Endothelial cell of hepatic sinusoid (primary cell): Measurements from ENCODE around the gene DIABLO.
"Not testable (repeated sequence)": the region's sequence is repeated elsewhere in the genome, so short reads cannot be mapped to it uniquely, and the experiment has no call there.

Experiments used
- in situ Hi-C: cut with HindIII; loops from 2 replicates; pipeline ENCODE4 v1.10.0; 2017; ENCODE audit warnings: low sequenced_read_pairs

Gene DIABLO

DNA sequence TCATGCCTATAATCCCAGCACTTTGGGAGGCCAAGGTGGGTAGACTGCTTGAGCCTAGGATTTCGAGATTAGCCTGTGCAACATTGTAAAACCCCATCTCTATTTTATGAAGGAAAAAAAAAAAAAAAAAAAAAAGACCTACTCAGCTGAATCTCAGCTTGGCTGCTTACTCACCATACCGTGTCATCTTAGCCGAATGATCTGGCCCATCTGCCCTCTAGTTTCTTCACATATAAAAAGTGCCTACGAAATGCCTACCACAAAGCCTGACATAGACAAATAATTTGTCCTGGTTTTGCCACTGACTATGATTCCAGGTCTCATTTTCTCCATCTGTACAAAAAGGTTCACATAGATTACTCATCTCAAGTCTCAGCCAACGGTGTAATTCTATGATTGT lies 10.1 kb downstream of the DIABLO start:
- in situ Hi-C loops: no loop called here

DNA sequence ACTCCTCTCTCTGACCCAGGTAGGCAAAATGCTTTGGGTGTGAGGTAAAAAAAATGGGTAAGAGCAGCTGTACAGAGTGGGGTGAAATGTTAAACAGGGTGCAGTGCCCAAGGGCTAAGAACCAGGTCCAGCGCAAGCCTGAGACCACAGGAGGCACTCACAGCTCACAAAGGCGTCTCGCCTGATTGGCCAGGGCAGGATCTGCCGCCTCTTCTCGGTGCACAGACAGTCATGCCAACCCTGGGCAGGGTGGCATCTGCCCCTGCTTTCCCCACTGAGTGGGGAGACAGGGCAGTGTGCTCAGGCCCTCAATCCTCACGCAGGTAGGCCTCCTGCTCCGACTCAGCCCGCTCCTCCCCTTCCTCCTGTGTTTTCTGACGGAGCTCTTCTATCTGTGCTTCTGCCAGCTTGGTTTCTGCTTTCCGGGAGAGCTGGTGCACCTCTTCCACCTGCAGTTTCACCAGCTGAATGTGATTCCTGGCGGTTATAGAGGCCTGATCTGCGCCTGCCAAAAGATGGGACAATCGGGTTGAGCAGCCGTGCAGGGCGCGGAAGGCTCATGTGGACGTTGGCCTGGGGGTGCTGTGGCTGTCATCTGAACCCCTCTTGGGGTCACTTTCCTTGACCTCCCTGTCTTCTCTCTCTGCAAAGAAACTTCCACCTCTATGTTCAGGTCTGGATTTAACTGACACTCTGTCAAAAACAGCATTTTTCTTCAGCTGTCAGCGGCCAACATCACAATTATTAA lies 17.6 kb downstream of the DIABLO start:
- in situ Hi-C loops: no loop called here

DNA sequence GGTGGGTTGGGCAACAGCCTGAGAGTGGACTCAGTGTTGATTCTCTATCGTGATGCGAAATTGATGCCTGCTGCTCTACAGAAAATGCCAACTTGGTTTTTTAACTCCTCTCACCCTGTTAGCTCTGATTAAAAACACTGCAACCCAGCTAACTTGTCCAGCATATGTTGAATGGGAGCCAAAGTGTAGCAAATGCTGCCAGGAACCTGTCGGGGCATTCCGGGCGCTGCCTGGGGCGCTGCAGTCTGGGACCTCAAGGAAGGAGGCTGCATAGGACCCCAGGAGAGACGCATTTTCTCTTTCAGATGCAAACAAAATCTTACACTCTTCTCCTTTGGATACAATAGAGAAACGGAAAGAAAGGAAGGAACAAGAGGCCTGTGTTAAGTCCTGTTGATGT lies 18.5 kb downstream of the DIABLO start:
- in situ Hi-C loops: no loop called here

- in situ Hi-C loops: no loop called here
These were observed 18.9 kb downstream of the DIABLO start for GRCh38 chr12:122206976-122207375.

GRCh38 chr12:122206111-122206881 lies 19.6 kb downstream of the DIABLO start:
- in situ Hi-C loops: no loop called here

DNA sequence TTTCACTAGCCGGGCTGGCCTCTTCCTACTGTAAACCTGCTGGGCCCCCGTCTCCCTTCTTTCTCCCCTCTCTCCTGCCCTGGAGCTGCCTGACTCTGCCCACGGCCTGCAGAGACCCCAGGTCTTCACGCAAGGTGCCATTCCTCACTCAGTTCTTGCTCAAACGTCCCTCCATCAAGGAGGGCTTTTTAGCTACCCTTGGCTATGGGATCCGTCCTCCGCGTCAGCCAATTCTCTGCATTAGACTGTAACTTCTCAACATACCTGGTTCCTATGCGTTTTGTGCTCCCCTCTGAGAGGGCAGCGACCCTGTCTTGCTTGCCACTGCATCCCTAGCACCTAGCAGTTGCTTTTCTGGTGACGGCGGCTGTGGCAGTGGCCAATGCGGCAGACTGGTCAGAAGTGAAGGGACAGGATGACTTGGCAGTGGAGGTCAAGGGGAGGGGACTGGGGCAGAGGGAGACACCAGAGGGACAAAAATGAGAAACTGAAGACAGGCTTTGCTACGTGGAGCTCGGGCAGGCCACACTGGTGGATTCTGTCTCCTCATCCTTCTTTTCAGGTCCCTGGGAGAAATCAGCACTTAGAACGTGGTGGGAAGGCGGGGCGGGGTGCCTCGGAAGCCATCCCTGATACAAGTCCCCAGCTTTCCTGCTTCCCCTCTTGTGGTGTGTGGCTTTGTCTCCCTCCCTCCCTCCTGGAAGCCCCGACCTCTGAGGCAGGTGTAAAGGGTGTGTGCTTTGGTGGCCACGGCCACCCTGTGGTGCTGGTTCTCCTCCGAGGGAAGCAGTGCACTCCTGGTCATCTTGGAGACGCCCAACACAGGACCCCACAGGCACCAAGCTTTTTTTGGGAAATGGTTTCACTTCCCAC lies 20.6 kb downstream of the DIABLO start:
- in situ Hi-C loops: no loop called here

GRCh38 chr12:122204167-122205052 lies 21.4 kb downstream of the DIABLO start:
- in situ Hi-C loops: no loop called here

DNA sequence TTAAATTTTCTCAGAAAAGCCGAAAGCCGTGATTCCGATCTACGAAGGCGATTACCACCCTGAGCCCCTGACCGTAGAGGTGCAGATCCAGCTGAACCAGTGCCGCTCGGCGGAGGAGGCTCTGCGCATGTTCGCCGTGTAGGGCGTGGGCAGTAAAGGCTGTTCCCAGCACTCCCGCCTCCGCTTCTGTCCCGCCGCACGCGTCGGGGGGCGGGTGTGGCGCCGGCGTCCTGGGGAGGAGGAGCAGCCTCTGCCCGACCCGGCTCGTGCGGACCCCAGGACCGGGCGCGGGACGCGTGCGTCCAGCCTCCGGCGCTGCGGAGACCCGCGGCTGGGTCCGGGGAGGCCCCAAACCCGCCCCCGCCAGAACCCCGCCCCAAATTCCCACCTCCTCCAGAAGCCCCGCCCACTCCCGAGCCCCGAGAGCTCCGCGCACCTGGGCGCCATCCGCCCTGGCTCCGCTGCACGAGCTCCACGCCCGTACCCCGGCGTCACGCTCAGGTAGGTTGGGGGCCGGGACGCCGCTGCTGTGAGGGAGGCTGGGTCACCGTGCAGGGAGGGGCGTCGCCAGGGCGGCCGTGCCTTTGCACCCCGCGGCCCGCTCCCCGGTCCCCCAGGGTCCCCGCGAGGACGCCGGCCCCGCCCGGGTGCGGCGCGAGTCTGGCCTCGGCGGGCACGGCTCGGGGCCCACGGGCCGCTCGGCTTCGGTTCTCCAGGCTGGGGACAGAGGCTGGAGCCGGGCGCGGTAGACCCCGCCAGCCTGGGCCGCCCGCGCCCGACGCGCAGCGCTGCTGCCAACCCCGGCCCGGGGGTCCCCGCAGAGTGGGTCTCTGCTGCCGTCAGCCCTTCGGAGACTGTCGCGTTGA lies 22.3 kb downstream of the DIABLO start, which contains the start of gene B3GNT4:
B3GNT4 (plus strand) TSS at position 409 of the 866 bp plus-strand sequence. CDS start 910 bp downstream, outside the sequence.
- in situ Hi-C loops: no loop called here

DNA sequence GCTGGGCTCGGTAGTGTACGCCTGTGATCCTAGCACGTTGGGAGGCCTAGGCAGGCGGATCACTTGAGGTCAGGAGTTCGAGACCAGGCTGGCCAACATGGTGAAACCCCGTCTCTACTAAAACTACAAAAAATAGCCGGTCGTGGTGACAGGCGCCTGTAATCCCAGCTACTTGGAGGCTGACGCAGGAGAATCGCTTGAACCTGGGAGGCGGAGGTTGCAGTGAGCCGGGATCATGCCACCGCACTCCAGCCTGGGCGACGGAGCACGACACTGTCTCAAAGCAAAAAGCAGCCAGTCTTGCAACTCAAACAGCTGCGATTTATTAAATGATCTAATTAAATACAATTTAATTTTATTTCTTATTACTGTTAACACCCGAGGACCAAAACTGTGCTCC lies 23.0 kb downstream of the DIABLO start:
- in situ Hi-C loops: not testable (repeated sequence)

DNA sequence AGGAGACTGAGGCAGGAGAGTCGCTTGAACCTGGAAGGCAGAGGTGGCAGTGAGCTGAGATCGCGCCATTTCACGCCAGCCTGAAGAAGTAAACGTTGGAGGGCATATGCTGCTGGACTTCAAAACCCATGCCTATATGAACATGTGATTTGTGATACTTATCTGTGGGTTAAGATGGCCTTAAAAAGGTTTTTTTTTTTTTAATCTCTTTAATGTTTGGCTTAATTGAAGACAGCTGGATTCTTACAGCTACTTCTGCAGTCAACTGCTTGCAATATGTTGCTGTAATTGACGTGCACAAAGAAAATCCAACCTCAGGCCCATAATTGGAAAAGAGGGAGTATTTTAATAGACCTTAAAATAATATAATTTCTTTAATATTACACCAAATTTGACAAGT lies 23.8 kb downstream of the DIABLO start:
- in situ Hi-C loops: no loop called here

DNA sequence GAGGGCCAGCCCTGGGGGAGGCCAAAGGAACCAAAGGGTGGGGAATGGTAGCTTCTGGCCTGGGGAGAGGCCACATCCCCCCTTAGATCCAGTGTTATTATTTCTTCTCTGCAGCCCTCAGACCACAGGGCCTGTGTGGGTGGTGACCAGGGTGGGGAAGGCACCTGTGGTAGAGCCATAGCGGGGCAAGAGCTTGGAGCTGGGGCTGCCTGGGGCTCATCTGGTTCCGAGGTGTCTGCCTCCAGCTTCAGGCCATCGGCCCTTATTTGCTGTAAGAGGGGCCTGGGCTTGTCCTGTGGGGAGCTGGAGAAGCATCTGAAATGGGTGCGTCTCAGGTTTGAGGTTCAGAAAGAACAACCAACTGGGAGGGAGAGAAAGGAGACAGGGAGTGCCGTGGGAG lies 24.5 kb downstream of the DIABLO start:
- in situ Hi-C loops: no loop called here

DNA sequence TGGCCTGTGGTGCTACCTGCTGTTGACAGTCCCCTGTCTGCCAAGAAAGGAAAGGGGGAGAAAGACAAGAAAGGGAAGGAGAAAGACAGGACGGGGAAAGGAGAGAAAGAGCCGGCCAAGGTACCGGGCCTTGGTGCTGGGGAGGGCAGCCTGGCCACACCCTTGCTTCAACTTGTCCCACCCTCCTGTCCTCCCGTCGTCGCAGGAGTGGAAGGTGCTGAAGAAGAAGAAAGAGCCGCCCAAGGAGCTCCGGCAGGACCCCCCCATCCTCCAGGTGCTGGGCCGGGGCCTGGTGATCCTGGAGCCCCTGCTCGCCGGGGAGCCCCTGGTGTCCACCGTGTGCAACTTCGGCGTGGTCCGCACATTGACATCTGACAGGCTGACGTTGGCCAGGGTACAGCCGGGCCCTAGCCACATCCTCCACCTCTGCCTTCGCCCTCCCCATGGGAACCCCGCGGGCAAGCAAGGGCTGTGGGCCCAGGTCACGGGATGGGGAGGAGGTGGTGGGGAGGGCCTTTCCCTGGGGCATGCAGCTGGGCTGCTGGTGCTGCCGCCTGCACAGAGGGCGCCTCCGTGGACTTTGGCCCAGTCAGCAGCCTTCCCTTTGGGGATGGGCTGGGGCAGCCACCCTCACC lies 25.2 kb downstream of the DIABLO start:
- in situ Hi-C loops: no loop called here

- in situ Hi-C loops: no loop called here
These were observed 26.1 kb downstream of the DIABLO start for GRCh38 chr12:122199484-122200355.

DNA sequence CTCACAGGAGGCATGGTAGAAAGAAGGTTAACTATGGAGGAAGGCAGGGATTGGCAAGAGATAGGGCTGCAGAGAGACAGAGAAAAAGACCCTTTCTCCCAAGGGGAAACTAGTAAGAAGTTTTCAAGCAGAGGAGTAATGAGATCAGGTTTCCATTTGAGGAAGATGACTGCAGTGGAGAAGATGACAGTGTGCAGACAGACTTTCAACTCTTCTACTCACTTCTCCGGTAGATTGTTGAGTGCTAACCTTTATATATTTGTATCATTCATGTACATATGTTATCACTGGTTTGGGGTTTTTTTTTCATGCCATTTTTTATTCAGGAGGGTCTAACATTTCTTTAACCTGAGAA lies 28.3 kb downstream of the DIABLO start:
- in situ Hi-C loops: no loop called here

DNA sequence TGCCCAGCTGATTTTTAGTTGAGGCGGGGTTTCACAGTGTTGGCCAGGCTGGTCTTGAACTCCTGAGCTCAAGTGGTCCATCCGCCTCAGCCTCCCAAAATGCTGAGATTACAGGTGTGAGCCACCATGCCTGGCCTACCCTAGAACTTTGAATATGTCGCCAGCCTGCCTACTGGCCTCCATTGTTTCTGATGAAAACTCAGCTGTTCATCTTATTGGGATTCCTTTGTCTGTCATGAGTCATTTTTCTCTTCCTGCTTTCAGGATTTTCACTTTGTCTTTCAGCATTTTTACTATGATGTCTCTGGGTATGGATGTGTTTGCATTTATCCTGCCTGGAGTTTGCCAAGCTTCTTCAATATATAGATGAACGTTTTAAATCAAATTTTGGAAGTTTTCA lies 30.4 kb downstream of the DIABLO start:
- in situ Hi-C loops: no loop called here

DNA sequence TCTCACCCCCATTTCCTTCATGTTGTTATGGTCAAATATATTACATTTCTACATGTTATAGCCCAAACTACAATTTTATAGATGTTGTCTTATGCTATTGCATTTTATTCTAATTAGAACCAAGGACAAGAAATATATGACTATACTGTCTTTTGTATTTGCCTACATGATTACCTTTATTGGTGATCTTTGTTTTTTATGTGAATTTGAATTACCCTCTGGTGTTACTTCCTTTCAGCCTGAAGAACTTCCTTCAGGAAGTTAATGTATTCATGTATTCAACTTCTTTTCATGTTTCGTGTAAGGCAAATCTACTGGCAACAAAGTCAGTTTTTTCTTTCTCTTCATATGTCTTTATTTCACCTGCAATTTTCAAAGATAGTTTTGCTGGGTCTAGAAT lies 31.0 kb downstream of the DIABLO start:
- in situ Hi-C loops: no loop called here

- in situ Hi-C loops: no loop called here
These were observed 33.4 kb downstream of the DIABLO start for GRCh38 chr12:122192441-122192840.
